Measurements from ENCODE around the gene RHBDD3.

RHBDD3 gene

GRCh38 chr22:29306835-29307595, 39.2 kb upstream of the RHBDD3 start (continued):
- peak; percentile 51; the same call in 1 of the 2 replicates for TF ChIP-seq ZNF561 (tag by site-specific recombination; IDR thresholded peaks at IDR 0.05; ENCODE audit: borderline replicate concordance)
- TF ChIP-seq ZNF114 (tag by site-specific recombination; IDR thresholded peaks at IDR 0.05) = no peak
- TF ChIP-seq ZNF626 (tag by site-specific recombination; IDR thresholded peaks at IDR 0.05) = no peak
- TF ChIP-seq ZBTB21 (tag by site-specific recombination; IDR thresholded peaks at IDR 0.05) = no peak
- no peak for TF ChIP-seq PRDM10 (tag by site-specific recombination; IDR thresholded peaks at IDR 0.05)
- TF ChIP-seq ZNF76 (tag by site-specific recombination; IDR thresholded peaks at IDR 0.05; ENCODE audit: borderline replicate concordance, low read depth) = no peak
- TF ChIP-seq ZNF645 (tag by site-specific recombination; IDR thresholded peaks at IDR 0.05) = no peak
- no peak for TF ChIP-seq GFI1B (tag by site-specific recombination; IDR thresholded peaks at IDR 0.05)
- no peak for TF ChIP-seq ZNF292 (tag by site-specific recombination; IDR thresholded peaks at IDR 0.05; ENCODE audit: borderline replicate concordance, low read depth)
- no peak for TF ChIP-seq ZNF223 (tag by site-specific recombination; IDR thresholded peaks at IDR 0.05)
- no peak for TF ChIP-seq ZNF529 (tag by site-specific recombination; IDR thresholded peaks at IDR 0.05; ENCODE audit: insufficient replicate concordance)
- no peak for TF ChIP-seq ZBTB20 (tag by site-specific recombination; IDR thresholded peaks at IDR 0.05)
- TF ChIP-seq KLF17 (tag by site-specific recombination; IDR thresholded peaks at IDR 0.05) = no peak
- TF ChIP-seq ZNF639 (tag by site-specific recombination; IDR thresholded peaks at IDR 0.05) = no peak
- no peak for TF ChIP-seq FEZF1 (tag by site-specific recombination; IDR thresholded peaks at IDR 0.05)
- no peak for TF ChIP-seq ZNF354C (tag by site-specific recombination; IDR thresholded peaks at IDR 0.05; ENCODE audit: borderline replicate concordance, low read depth)
- TF ChIP-seq ZNF785 (tag by site-specific recombination; IDR thresholded peaks at IDR 0.05) = no peak
- no peak for TF ChIP-seq ZNF362 (tag by site-specific recombination; IDR thresholded peaks at IDR 0.05)
- TF ChIP-seq ZNF423 (tag by site-specific recombination; IDR thresholded peaks at IDR 0.05) = no peak
- TF ChIP-seq ZNF146 (tag by site-specific recombination; IDR thresholded peaks at IDR 0.05) = no peak
- TF ChIP-seq ZNF580 (tag by site-specific recombination; IDR thresholded peaks at IDR 0.05) = 0 out of 2 replicates have a peak, but pooled peaks have one; percentile 12
- TF ChIP-seq ZNF660 (tag by site-specific recombination; IDR thresholded peaks at IDR 0.05) = no peak
- TF ChIP-seq PRDM1 (tag by site-specific recombination; IDR thresholded peaks at IDR 0.05) = no peak
- no peak for TF ChIP-seq ZNF221 (tag by site-specific recombination; IDR thresholded peaks at IDR 0.05; ENCODE audit: borderline replicate concordance)
- no peak for TF ChIP-seq PRDM4 (tag by site-specific recombination; IDR thresholded peaks at IDR 0.05)
- no peak for TF ChIP-seq ZNF585B (tag by site-specific recombination; IDR thresholded peaks at IDR 0.05)
- no peak for TF ChIP-seq ZNF747 (tag by site-specific recombination; IDR thresholded peaks at IDR 0.05)

Data from HEK293 (cell line).